Keratinocyte (primary cell): ENCODE measurements around the gene NCOA3. TPM values are rescaled to one million over a fixed set of nuclear protein-coding genes. Genes with fewer than 3 reads are reported as not detected.
"Not testable (repeated sequence)": the region's sequence is repeated elsewhere in the genome, so short reads cannot be mapped to it uniquely, and the experiment has no call there.

Experiments used
- DNase-seq: peaks from one replicate; pipeline ENCODE4 v3.0.0-alpha.2; 2011; ENCODE audit warnings: low read depth, missing footprints, low spot score
- FAIRE-seq: peaks from 2 replicates; lab custom pipeline; 2011; peaks lifted over from hg19 to GRCh38; lab: Jason Lieb, UNC
- H2AFZ ChIP-seq: 2 replicates; pipeline ENCODE4 v1.6.0; 2012; ENCODE audit warnings: low read length, control low read depth, inconsistent platforms; ENCODE audit not compliant: control insufficient read depth
- H3K27ac ChIP-seq: 2 replicates; pipeline ENCODE4 v1.5.1; 2011; ENCODE audit warnings: low read length; ENCODE audit not compliant: control insufficient read depth, insufficient read depth
- H3K27me3 ChIP-seq: 3 replicates; pipeline ENCODE4 v1.6.0; 2011; ENCODE audit warnings: low read length; ENCODE audit not compliant: control insufficient read depth, insufficient read depth; ENCODE audit errors: extremely low read depth
- H3K36me3 ChIP-seq, 2 experiments: 2 replicates in 1 of 2; 3 replicates in 1 of 2; pipeline ENCODE4 v1.5.1; 2011; ENCODE audit warnings: low read length in 2 of 2, mild to moderate bottlenecking in 1 of 2; ENCODE audit not compliant: control insufficient read depth in 2 of 2, insufficient read depth in 2 of 2; ENCODE audit errors: extremely low read depth in 1 of 2
- H3K4me1 ChIP-seq: 3 replicates; pipeline ENCODE4 v1.5.1; 2011; ENCODE audit warnings: low read length; ENCODE audit not compliant: control insufficient read depth, insufficient read depth; ENCODE audit errors: extremely low read depth
- H3K4me2 ChIP-seq: 3 replicates; pipeline ENCODE4 v1.6.0; 2011; ENCODE audit warnings: low read depth, low read length; ENCODE audit not compliant: control insufficient read depth, insufficient read depth; ENCODE audit errors: extremely low read depth
- H3K4me3 ChIP-seq, 3 experiments: fragments of 200-600 bp in 1 of 3; sonication (generic) in 1 of 3; 2 replicates in 2 of 3; 3 replicates in 1 of 3; pipeline ENCODE4 v1.5.1; 2011 to 2016; ENCODE audit warnings: low read length in 3 of 3, mild to moderate bottlenecking in 3 of 3, control low read depth in 2 of 3, inconsistent platforms in 1 of 3, low read depth in 1 of 3, mixed read lengths in 1 of 3, mixed run types in 1 of 3, moderate library complexity in 1 of 3; ENCODE audit not compliant: control insufficient read depth in 2 of 3, insufficient read depth in 2 of 3; ENCODE audit errors: extremely low read depth in 1 of 3
- H3K79me2 ChIP-seq: 2 replicates; pipeline ENCODE4 v1.6.0; 2012; ENCODE audit warnings: low read length; ENCODE audit not compliant: control insufficient read depth, insufficient read depth
- H3K9ac ChIP-seq: 3 replicates; pipeline ENCODE4 v1.6.0; 2011; ENCODE audit warnings: low read length; ENCODE audit not compliant: control insufficient read depth, insufficient read depth; ENCODE audit errors: extremely low read depth
- H3K9me1 ChIP-seq: 3 replicates; pipeline ENCODE4 v1.6.0; 2011; ENCODE audit warnings: low read length; ENCODE audit not compliant: control insufficient read depth, insufficient read depth; ENCODE audit errors: extremely low read depth
- H3K9me3 ChIP-seq: 2 replicates; pipeline ENCODE4 v1.5.1; 2012; ENCODE audit warnings: low read depth, low read length; ENCODE audit not compliant: control insufficient read depth
- H4K20me1 ChIP-seq: 3 replicates; pipeline ENCODE4 v1.6.0; 2011; ENCODE audit warnings: low read length; ENCODE audit not compliant: control insufficient read depth, insufficient read depth; ENCODE audit errors: extremely low read depth
- CTCF ChIP-seq, 3 experiments: IDR thresholded peaks in 1 of 3; conservative IDR thresholded peaks in 1 of 3; optimal IDR thresholded peaks in 1 of 3; 2 replicates in 2 of 3; 3 replicates in 1 of 3; pipeline versions ENCODE3 to v1.5.1; 2011; ENCODE audit warnings: low read length in 3 of 3, mild to moderate bottlenecking in 3 of 3, moderate library complexity in 2 of 3, control low read depth in 1 of 3, inconsistent platforms in 1 of 3; ENCODE audit not compliant: insufficient read depth in 2 of 3; ENCODE audit errors: extremely low read depth in 1 of 3
- EZH2 ChIP-seq: IDR thresholded peaks from one replicate; pipeline ENCODE4 v1.6.1; 2012; ENCODE audit warnings: inconsistent platforms, mild to moderate bottlenecking, low read length, moderate library complexity
- dilution Hi-C: fragments of 300-500 bp; cut with MboI; formaldehyde crosslinking; loops from one replicate; pipeline ENCODE4 v1.7.0; 2020; ENCODE audit warnings: low sequenced_read_pairs; ENCODE audit not compliant: extremely low pct_ligation_motif_present
- polyA plus RNA-seq, 5 experiments: library from polyadenylated mRNA; depleted of rRNA in 3 of 5; stranded (reverse) in 3 of 5; stranded (forward) in 1 of 5; unstranded in 1 of 5; fragments of >200 nt; gene quantifications; 1 replicate in 1 of 5; 2 replicates in 3 of 5; 3 replicates in 1 of 5; pipeline versions ENCODE4 v1.2.1 to v1.2.3, GENCODE V29; 2011 to 2012; ENCODE audit warnings: missing spikeins in 2 of 5, low read depth in 1 of 5, low replicate concordance in 1 of 5

NCOA3 gene
- polyA plus RNA-seq, 1 donor (not counting 4 experiments of a cell fraction or from before 2014, with no cell fraction given): 25.8 TPM

GRCh38 chr20:47499053-47499452 is 2.6 kb upstream of the NCOA3 start:
- no peak for FAIRE-seq
- no peak overlapping the region for H3K27ac ChIP-seq

GRCh38 chr20:47500082-47500481 is 1.6 kb upstream of the NCOA3 start:
- H3K36me3 ChIP-seq, H3K9me1 ChIP-seq, H3K9ac ChIP-seq, dilution Hi-C loops, DNase-seq, H3K9me3 ChIP-seq, H4K20me1 ChIP-seq, H2AFZ ChIP-seq, H3K27me3 ChIP-seq, FAIRE-seq, H3K27ac ChIP-seq, H3K4me3 ChIP-seq: not testable (repeated sequence)
- H3K4me1 ChIP-seq: peaks cover 19% of the 10 kb centered on the region
- H3K79me2 ChIP-seq: peaks cover 30% of the 10 kb centered on the region
- H3K4me2 ChIP-seq: peak overlapping the region; percentile 89

More at GRCh38 chr20:47499053-47499452, 2.6 kb upstream of the NCOA3 start:
- dilution Hi-C loops: no loop called here
- Histone ChIP-seq H3K9me3 (no peaks in the 10 kb centered on the region), H3K4me3 (no peak overlapping the region), H3K36me3 (no peaks in the 10 kb centered on the region), H3K9ac (no peak overlapping the region), H4K20me1 (peaks cover 2% of the 10 kb centered on the region), H3K4me2 (no peak overlapping the region), H3K9me1 (no peaks in the 10 kb centered on the region), H3K4me1 (peaks cover 24% of the 10 kb centered on the region), H3K79me2 (peaks cover 23% of the 10 kb centered on the region), H3K27me3 (no peaks in the 10 kb centered on the region), H2AFZ (no peak overlapping the region)
- DNase-seq: no peak
- TF ChIP-seq CTCF (optimal IDR thresholded peaks at IDR 0.05 in 1 of 3, IDR thresholded peaks at IDR 0.05 in 1 of 3, conservative IDR thresholded peaks at IDR 0.05 in 1 of 3; ENCODE audit: extremely low read depth in 1 of 3, insufficient read depth in 2 of 3, low read length in 3 of 3): no peak
- TF ChIP-seq EZH2: no peak

GRCh38 chr20:47500554-47500953 is 1.1 kb upstream of the NCOA3 start:
- Histone ChIP-seq H3K79me2 (peaks cover 35% of the 10 kb centered on the region), H3K9me1 (peaks cover 2% of the 10 kb centered on the region), H3K4me1 (peaks cover 19% of the 10 kb centered on the region), H3K27me3 (no peaks in the 10 kb centered on the region), H3K36me3 (no peaks in the 10 kb centered on the region), H3K4me2 (peak overlapping the region; percentile 89), H3K9ac (peak overlapping the region; percentile 36), H3K27ac (peak overlapping the region; percentile 10), H4K20me1 (peaks cover 2% of the 10 kb centered on the region), H2AFZ (peak overlapping the region; percentile 67), H3K9me3 (no peaks in the 10 kb centered on the region), H3K4me3 (peak overlapping the region in 2 of 3 experiments; percentile 30 to 97)
- dilution Hi-C loops: no loop called here
- no peak for FAIRE-seq
- TF ChIP-seq EZH2 (no peak), CTCF (optimal IDR thresholded peaks at IDR 0.05 in 1 of 3, IDR thresholded peaks at IDR 0.05 in 1 of 3, conservative IDR thresholded peaks at IDR 0.05 in 1 of 3; ENCODE audit: extremely low read depth in 1 of 3, insufficient read depth in 2 of 3, low read length in 3 of 3) (no peak)
- DNase-seq: no peak
